ENCODE measurements around the gene TESPA1. TPM values are rescaled to one million over a fixed set of nuclear protein-coding genes. Genes with fewer than 3 reads are reported as not detected.
"Not testable (repeated sequence)": the region's sequence is repeated elsewhere in the genome, so short reads cannot be mapped to it uniquely, and the experiment has no call there.

TESPA1 gene
- total and polyA plus RNA-seq, 4 experiments from 2014 or later = 105 to 287 (median 243) TPM

DNA sequence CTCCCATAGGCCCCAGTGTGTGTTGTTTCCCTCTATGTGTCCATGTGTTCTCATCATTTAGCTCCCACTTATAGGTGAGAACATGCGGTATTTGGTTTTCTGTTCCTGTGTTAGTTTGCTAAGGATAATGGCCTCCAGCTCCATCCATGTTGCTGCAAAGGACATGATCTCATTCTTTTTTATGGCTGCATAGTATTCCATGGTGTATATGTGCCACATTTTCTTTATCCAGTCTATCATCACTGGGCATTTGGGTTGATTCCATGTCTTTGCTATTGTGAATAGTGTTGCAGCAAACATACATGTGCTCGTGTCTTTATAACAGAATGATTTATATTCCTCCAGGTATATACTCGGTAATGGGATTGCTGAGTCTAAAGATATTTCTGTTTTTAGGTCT lies 2.2 kb upstream of the TESPA1 start:
- H3K27me3 ChIP-seq (ENCODE audit: insufficient read depth, low read length); H3K9me3 Mint-ChIP-seq; H3K27ac ChIP-seq (ENCODE audit: low read depth, low read length); H3K9me3 ChIP-seq (ENCODE audit: control insufficient read depth in 1 of 2, low read length in 2 of 2); DNase-seq; H3K36me3 ChIP-seq (ENCODE audit: insufficient read depth, low read length); H3K27me3 Mint-ChIP-seq; H3K4me3 ChIP-seq (ENCODE audit: low read length in 2 of 2): not testable (repeated sequence)
- ChIA-PET POLR2A (ENCODE audit: partially characterized antibody) (interaction anchor here (0.7 to 5.5 kb wide), 10 partner anchors 9 to 243 kb away, joined by 3 to 141 read pairs (median 6); partner anchors contain the start of gene MUCL1), CTCF (ENCODE audit: partially characterized antibody) (interaction anchor here (0.9 to 6.0 kb wide), 10 partner anchors 8 to 238 kb away, joined by 3 to 74 read pairs (median 21); no protein-coding TSS in a partner anchor)
- H3K4me1 Mint-ChIP-seq = peaks cover 56 to 99% (median 66%) of the 10 kb centered on the region in 4 donors
- H3K4me1 ChIP-seq (ENCODE audit: insufficient read depth, low read length) = peaks cover 72% of the 10 kb centered on the region
- peaks cover 24 to 38% of the 10 kb centered on the region in 2 donors for H3K36me3 Mint-ChIP-seq
- peak overlapping the region in 5 of 8 donors; percentile 26 to 69 (median 40) for H3K4me3 Mint-ChIP-seq
- H3K27ac Mint-ChIP-seq = peak overlapping the region; percentile 78 to 100 (median 98)
- intact Hi-C loops (cut with micrococcal nuclease) = loop anchor here (10.0 kb wide), 1 partner anchor 828 kb away; the partner anchor contains the start of genes ORMDL2 and SARNP

DNA sequence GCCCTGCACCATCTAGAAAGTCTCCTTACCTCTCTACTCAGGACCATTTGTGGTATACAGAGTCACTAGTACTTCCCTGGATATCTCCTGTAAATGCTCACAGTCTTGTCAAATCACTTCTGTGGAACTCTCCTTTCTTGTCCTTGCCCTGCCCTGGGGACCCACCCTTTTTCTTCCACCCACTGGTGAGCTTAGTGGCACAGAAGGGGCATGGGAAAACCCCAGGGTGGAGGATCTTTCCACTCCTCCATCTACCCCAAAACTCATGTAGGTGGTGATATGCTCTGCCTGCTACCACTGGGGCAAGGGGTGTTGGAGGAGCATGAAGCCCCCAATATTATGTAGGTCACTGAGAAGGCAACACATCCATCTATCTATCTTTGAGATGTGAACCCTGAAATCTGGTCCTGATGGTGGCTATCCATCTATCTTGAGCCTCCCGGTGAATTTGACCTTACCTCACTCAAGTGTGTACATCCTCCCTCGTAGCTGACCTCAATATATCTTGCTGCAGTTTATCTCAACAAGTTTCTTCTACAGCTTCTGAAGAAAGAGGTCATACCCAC lies 943 bp downstream of the TESPA1 start:
- H3K27me3 ChIP-seq (ENCODE audit: insufficient read depth, low read length) = no peaks in the 10 kb centered on the region
- H3K4me3 ChIP-seq (ENCODE audit: low read length in 2 of 2) = peak overlapping the region; percentile 66 to 86
- H3K27me3 Mint-ChIP-seq = no peaks in the 10 kb centered on the region
- DNase-seq = peak in 1 of 5 donors; percentile 77
- H3K4me1 Mint-ChIP-seq = peaks cover 54 to 97% (median 65%) of the 10 kb centered on the region in 4 donors
- CTCF ChIA-PET (ENCODE audit: partially characterized antibody) = interaction anchor here (1.2 to 6.0 kb wide), 11 partner anchors 10 to 234 kb away, joined by 4 to 74 read pairs (median 14); no protein-coding TSS in a partner anchor
- H3K27ac Mint-ChIP-seq = peak overlapping the region; percentile 97 to 100 (median 98)
- H3K36me3 Mint-ChIP-seq = peaks cover 51 to 60% of the 10 kb centered on the region in 2 donors
- H3K4me1 ChIP-seq (ENCODE audit: insufficient read depth, low read length) = peaks cover 71% of the 10 kb centered on the region
- peak overlapping the region; percentile 92 for H3K27ac ChIP-seq (ENCODE audit: low read depth, low read length)
- H3K9me3 Mint-ChIP-seq = peaks cover 0 to 3% (median 0%) of the 10 kb centered on the region in 8 donors
- POLR2A ChIA-PET (ENCODE audit: partially characterized antibody) = interaction anchor here (1.0 to 5.5 kb wide), 11 partner anchors 9 to 242 kb away, joined by 3 to 141 read pairs (median 17); no protein-coding TSS in a partner anchor
- no peaks in the 10 kb centered on the region for H3K9me3 ChIP-seq (ENCODE audit: control insufficient read depth in 1 of 2, low read length in 2 of 2)
- intact Hi-C loops (cut with micrococcal nuclease) = loop anchor here (1.0 to 10.0 kb wide), 3 partner anchors 8 to 831 kb away; partner anchors contain the start of genes ORMDL2 and SARNP
- H3K36me3 ChIP-seq (ENCODE audit: insufficient read depth, low read length) = no peaks in the 10 kb centered on the region
- peak overlapping the region; percentile 89 to 99 (median 95) for H3K4me3 Mint-ChIP-seq

DNA sequence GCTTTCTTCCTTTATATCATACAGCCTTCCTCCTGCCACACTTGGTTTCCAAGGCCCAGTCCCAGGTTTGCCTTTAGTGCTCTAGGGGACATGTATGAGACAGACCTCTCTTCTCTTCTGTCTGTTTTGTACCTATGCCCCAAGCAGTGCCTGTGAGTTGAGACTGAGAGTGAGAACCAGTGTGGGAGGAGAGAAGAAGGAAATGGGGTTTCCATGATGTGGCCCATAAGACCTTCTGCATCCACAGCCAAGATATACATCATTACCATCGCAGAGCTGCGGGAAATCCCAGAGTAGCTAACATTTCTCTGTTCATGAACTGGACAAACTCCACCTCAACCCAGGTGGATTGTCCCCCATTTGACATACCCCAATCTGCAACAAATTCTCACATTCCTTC lies 2.8 kb downstream of the TESPA1 start:
- no peaks in the 10 kb centered on the region for H3K27me3 ChIP-seq (ENCODE audit: insufficient read depth, low read length)
- Mint-ChIP-seq H3K27me3 (no peaks in the 10 kb centered on the region), H3K4me3 (peak overlapping the region; percentile 89 to 99 (median 95)), H3K27ac (peak overlapping the region; percentile 97 to 100 (median 98)), H3K9me3 (peaks cover 0 to 2% (median 0%) of the 10 kb centered on the region in 8 donors), H3K4me1 (peaks cover 60 to 98% (median 67%) of the 10 kb centered on the region in 4 donors), H3K36me3 (peaks cover 57 to 75% of the 10 kb centered on the region in 2 donors)
- no peaks in the 10 kb centered on the region for H3K9me3 ChIP-seq (ENCODE audit: control insufficient read depth in 1 of 2, low read length in 2 of 2)
- peak overlapping the region; percentile 92 for H3K27ac ChIP-seq (ENCODE audit: low read depth, low read length)
- intact Hi-C loops (cut with micrococcal nuclease) = loop anchor here (10.0 kb wide), 1 partner anchor 833 kb away; the partner anchor contains the start of genes ORMDL2 and SARNP
- ChIA-PET POLR2A (ENCODE audit: partially characterized antibody) (interaction anchor here (4.7 to 5.5 kb wide), 4 partner anchors 7 to 47 kb away, joined by 45 to 141 read pairs (median 66); no protein-coding TSS in a partner anchor), CTCF (ENCODE audit: partially characterized antibody) (interaction anchor here (1.5 to 5.6 kb wide), 6 partner anchors 8 to 233 kb away, joined by 4 to 64 read pairs (median 30); no protein-coding TSS in a partner anchor)
- H3K4me3 ChIP-seq (ENCODE audit: low read length in 2 of 2) = peak overlapping the region; percentile 66 to 86
- H3K36me3 ChIP-seq (ENCODE audit: insufficient read depth, low read length) = no peaks in the 10 kb centered on the region
- DNase-seq = peak in 1 of 5 donors; percentile 73
- peaks cover 73% of the 10 kb centered on the region for H3K4me1 ChIP-seq (ENCODE audit: insufficient read depth, low read length)

DNA sequence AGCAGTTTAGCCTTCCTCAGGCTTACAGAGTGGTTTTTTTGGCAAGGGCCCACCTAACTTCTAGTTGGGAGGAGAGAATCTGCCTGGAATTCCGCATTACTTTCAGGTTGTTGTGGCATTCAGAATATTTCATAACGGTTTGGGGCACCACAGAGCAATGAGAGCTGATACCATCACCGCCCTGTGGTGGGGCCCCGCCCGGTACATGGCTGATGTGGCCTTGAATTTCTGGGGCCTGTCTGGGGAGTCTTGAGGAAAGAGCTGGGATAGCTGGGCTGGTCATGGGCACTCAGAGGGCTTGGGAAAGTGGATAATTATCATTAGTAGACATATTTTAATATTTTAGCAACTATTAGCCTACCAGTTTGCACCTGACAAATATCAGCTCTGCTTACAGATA lies 4.2 kb downstream of the TESPA1 start:
- intact Hi-C loops (cut with micrococcal nuclease) = loop anchor here (1.0 to 10.0 kb wide), 2 partner anchors 8 to 834 kb away; partner anchors contain the start of genes ORMDL2 and SARNP
- peak overlapping the region; percentile 86 to 99 (median 98) for H3K27ac Mint-ChIP-seq
- Histone ChIP-seq H3K4me1 (ENCODE audit: insufficient read depth, low read length) (peaks cover 73% of the 10 kb centered on the region), H3K27me3 (ENCODE audit: insufficient read depth, low read length) (no peaks in the 10 kb centered on the region), H3K36me3 (ENCODE audit: insufficient read depth, low read length) (no peaks in the 10 kb centered on the region), H3K9me3 (ENCODE audit: control insufficient read depth in 1 of 2, low read length in 2 of 2) (no peaks in the 10 kb centered on the region), H3K4me3 (ENCODE audit: low read length in 2 of 2) (peak overlapping the region; percentile 26 to 41), H3K27ac (ENCODE audit: low read depth, low read length) (peak overlapping the region; percentile 92)
- ChIA-PET CTCF (ENCODE audit: partially characterized antibody) (interaction anchor here (0.9 to 4.2 kb wide), 8 partner anchors 9 to 92 kb away, joined by 4 to 38 read pairs (median 5); no protein-coding TSS in a partner anchor), POLR2A (ENCODE audit: partially characterized antibody) (interaction anchor here (0.8 to 6.0 kb wide), 9 partner anchors 13 to 700 kb away, joined by 3 to 96 read pairs (median 7); partner anchors contain the start of gene CBX5)
- peak; percentile 32 to 74 (median 41) for DNase-seq
- H3K27me3 Mint-ChIP-seq = no peaks in the 10 kb centered on the region
- H3K9me3 Mint-ChIP-seq = no peaks in the 10 kb centered on the region
- H3K36me3 Mint-ChIP-seq = peaks cover 71 to 87% of the 10 kb centered on the region in 2 donors
- peak overlapping the region; percentile 91 to 99 (median 95) for H3K4me3 Mint-ChIP-seq
- H3K4me1 Mint-ChIP-seq = peaks cover 61 to 98% (median 72%) of the 10 kb centered on the region in 4 donors

DNA sequence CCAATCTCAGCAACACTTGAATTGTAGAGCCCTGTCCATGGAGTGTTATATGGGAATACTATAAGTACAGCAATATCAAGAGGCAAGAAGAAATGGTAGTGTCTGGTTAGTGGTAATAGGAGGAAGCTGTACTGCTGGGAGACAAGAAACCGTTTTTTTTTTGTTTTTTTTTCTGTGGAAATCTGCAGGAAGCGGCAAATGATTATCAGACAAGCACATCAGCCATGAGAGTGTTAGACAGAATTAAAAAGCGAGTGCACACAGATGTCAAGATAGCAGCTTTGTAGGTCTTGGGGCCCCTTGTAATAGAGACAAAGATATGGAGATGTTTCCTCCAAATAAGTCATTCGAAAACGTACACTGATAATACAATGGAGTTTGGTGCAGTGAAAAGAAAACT lies 6.7 kb downstream of the TESPA1 start:
- Histone ChIP-seq H3K9me3 (ENCODE audit: control insufficient read depth in 1 of 2, low read length in 2 of 2) (no peaks in the 10 kb centered on the region), H3K36me3 (ENCODE audit: insufficient read depth, low read length) (peaks cover 17% of the 10 kb centered on the region), H3K4me1 (ENCODE audit: insufficient read depth, low read length) (peaks cover 95% of the 10 kb centered on the region), H3K27ac (ENCODE audit: low read depth, low read length) (peak overlapping the region; percentile 37), H3K27me3 (ENCODE audit: insufficient read depth, low read length) (no peaks in the 10 kb centered on the region), H3K4me3 (ENCODE audit: low read length in 2 of 2) (peak overlapping the region; percentile 16 to 22)
- H3K27me3 Mint-ChIP-seq = no peaks in the 10 kb centered on the region
- peaks cover 78 to 98% (median 88%) of the 10 kb centered on the region in 4 donors for H3K4me1 Mint-ChIP-seq
- ChIA-PET POLR2A (ENCODE audit: partially characterized antibody) (interaction anchor here (0.6 to 6.0 kb wide), 11 partner anchors 7 to 979 kb away, joined by 3 to 96 read pairs (median 6); partner anchors contain the start of gene TESPA1), CTCF (ENCODE audit: partially characterized antibody) (interaction anchor here (0.7 to 4.2 kb wide), 10 partner anchors 8 to 228 kb away, joined by 3 to 38 read pairs (median 6); partner anchors contain the start of gene MUCL1)
- intact Hi-C loops (cut with micrococcal nuclease) = no loop called here
- peak overlapping the region; percentile 67 to 99 (median 94) for H3K27ac Mint-ChIP-seq
- DNase-seq = peak; percentile 27 to 50 (median 31)
- H3K4me3 Mint-ChIP-seq = peak overlapping the region; percentile 81 to 99 (median 93)
- H3K36me3 Mint-ChIP-seq = peaks cover 84 to 87% of the 10 kb centered on the region in 2 donors
- H3K9me3 Mint-ChIP-seq = no peaks in the 10 kb centered on the region

DNA sequence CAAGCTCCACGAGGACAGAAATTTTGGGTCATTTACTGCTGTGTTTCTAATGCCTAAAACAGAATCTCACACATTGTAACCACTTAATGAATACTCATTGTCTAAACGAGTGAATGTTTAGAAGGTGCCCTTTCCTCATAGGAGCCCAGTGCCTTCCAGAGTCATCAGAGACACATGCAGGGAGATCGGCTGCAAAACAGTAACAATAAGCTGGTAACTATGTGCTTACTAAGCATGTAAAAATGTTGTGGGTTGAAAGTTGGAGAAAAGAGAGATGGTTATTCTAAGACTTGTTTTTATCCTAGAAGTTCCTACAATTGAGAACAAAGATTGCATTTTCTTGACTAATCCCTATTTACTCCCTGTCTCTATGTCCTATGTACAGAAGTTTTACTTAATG lies 7.4 kb downstream of the TESPA1 start:
- Histone ChIP-seq H3K4me1 (ENCODE audit: insufficient read depth, low read length) (peaks cover 98% of the 10 kb centered on the region), H3K27ac (ENCODE audit: low read depth, low read length) (peak overlapping the region; percentile 38), H3K4me3 (ENCODE audit: low read length in 2 of 2) (peak overlapping the region; percentile 16 to 22), H3K27me3 (ENCODE audit: insufficient read depth, low read length) (no peaks in the 10 kb centered on the region), H3K9me3 (ENCODE audit: control insufficient read depth in 1 of 2, low read length in 2 of 2) (no peaks in the 10 kb centered on the region), H3K36me3 (ENCODE audit: insufficient read depth, low read length) (peaks cover 21% of the 10 kb centered on the region)
- ChIA-PET CTCF (ENCODE audit: partially characterized antibody) (interaction anchor here (0.9 to 4.2 kb wide), 10 partner anchors 9 to 227 kb away, joined by 3 to 38 read pairs (median 6); partner anchors contain the start of gene MUCL1), POLR2A (ENCODE audit: partially characterized antibody) (interaction anchor here (0.6 to 6.0 kb wide), 8 partner anchors 8 to 979 kb away, joined by 3 to 96 read pairs (median 6); partner anchors contain the start of gene TESPA1)
- peak overlapping the region; percentile 84 to 99 (median 94) for H3K27ac Mint-ChIP-seq
- DNase-seq = no peak
- H3K36me3 Mint-ChIP-seq = peaks cover 84 to 87% of the 10 kb centered on the region in 2 donors
- intact Hi-C loops (cut with micrococcal nuclease) = no loop called here
- H3K27me3 Mint-ChIP-seq = no peaks in the 10 kb centered on the region
- no peaks in the 10 kb centered on the region for H3K9me3 Mint-ChIP-seq
- H3K4me3 Mint-ChIP-seq = peak overlapping the region; percentile 81 to 99 (median 93)
- H3K4me1 Mint-ChIP-seq = peaks cover 77 to 98% (median 90%) of the 10 kb centered on the region in 4 donors
